ENCODE results near the gene RUNX1.

DNA sequence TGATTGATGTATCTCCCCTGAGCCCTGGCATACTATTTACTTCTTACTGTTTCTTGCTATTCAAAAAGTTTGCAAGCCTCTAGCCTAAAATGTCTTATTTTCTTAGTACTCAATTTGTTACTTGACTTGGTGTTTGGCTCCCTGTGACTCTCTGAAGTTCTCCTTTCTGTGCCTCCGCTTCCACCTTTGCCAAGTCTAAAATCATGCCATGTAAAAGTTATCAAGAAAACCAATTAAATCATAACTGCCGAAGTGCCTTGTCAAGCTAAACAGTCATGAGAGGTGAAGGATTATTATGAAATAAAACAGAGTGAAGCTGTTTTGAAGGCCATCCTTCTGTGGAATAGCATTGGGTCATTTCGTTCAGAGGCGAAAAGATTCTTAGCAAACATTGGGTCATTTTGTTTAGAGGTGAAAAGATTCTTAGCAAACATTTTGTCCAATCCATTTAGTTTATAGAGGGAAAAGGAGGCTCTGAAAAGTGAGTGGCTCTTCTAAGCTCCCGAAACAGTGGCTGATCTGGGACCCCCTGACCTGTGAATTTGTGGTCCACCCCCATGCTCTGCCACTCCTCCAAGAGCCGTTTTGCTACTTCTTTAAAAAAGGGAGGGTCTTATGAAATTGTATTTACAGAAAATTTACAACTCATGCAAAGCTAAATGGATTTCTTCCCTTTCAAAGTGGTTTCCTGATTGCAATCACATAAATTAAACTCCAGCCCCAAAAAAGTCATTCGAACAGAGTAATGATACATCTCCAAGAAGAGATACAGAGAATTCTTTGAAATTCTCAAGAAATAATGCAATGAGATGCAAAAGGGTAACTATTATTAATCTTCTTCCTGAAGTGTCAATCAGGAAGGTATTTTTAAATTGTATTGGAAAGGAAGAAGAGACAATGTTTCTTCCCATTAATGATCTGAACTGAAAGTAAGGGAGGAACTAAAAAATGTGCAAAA, 141.4 kb downstream of the RUNX1 start:
- TF ChIP-seq SUZ12 (IDR thresholded peaks at IDR 0.05) = no peak
- TF ChIP-seq SP1 (IDR thresholded peaks at IDR 0.05) = no peak
- TF ChIP-seq BHLHE40 (IDR thresholded peaks at IDR 0.05; ENCODE audit: borderline replicate concordance) = no peak
- no peak for TF ChIP-seq ELF4 (IDR thresholded peaks at IDR 0.05)
- no peak for TF ChIP-seq CTBP1 (IDR thresholded peaks at IDR 0.05; ENCODE audit: borderline replicate concordance)
- no peak for TF ChIP-seq FOXM1 (IDR thresholded peaks at IDR 0.05; ENCODE audit: borderline replicate concordance)
- no peak for TF ChIP-seq L3MBTL2 (conservative IDR thresholded peaks at IDR 0.05)
- TF ChIP-seq NFRKB (IDR thresholded peaks at IDR 0.05) = no peak
- no peak for TF ChIP-seq ARNT (IDR thresholded peaks at IDR 0.05)
- TF ChIP-seq LEF1 (IDR thresholded peaks at IDR 0.05; ENCODE audit: borderline replicate concordance) = no peak
- no peak for TF ChIP-seq FOXK2 (IDR thresholded peaks at IDR 0.05)

All from HEK293T (cell line).